NCI-H2171 (cell line): ENCODE measurements around the gene DRC7.
"Not testable (repeated sequence)": the region's sequence is repeated elsewhere in the genome, so short reads cannot be mapped to it uniquely, and the experiment has no call there.

Experiments used
- DNase-seq: peaks from one replicate; lab custom pipeline; 2025; lab: John Stamatoyannopoulos, UW

DRC7 gene

GRCh38 chr16:57761957-57762356, 67.4 kb downstream of the DRC7 start:
- DNase-seq, result no peak

GRCh38 chr16:57762365-57763040, 67.9 kb downstream of the DRC7 start:
- DNase-seq, result no peak

- DNase-seq, result no peak
These were observed 68.8 kb downstream of the DRC7 start for GRCh38 chr16:57763285-57764005.

- no peak for DNase-seq
These were observed 69.4 kb downstream of the DRC7 start for GRCh38 chr16:57764006-57764340.

- DNase-seq, result no peak
These were observed 69.9 kb downstream of the DRC7 start for GRCh38 chr16:57764341-57765159.

- no peak for DNase-seq
These were observed 70.6 kb downstream of the DRC7 start for GRCh38 chr16:57765160-57765728.

- DNase-seq, result no peak
These were observed 72.2 kb downstream of the DRC7 start for GRCh38 chr16:57766714-57767348.

- no peak for DNase-seq
These were observed 75.0 kb downstream of the DRC7 start for GRCh38 chr16:57769541-57770145.

GRCh38 chr16:57770361-57770760, 75.8 kb downstream of the DRC7 start:
- no peak for DNase-seq

- DNase-seq, result no peak
These were observed 76.7 kb downstream of the DRC7 start for GRCh38 chr16:57771141-57771785.

- DNase-seq, result no peak
These were observed 78.4 kb downstream of the DRC7 start for GRCh38 chr16:57773019-57773418.

GRCh38 chr16:57773655-57774295, 79.2 kb downstream of the DRC7 start:
- DNase-seq, result no peak

GRCh38 chr16:57774705-57775285, 80.2 kb downstream of the DRC7 start:
- no peak for DNase-seq

- DNase-seq, result no peak
These were observed 81.3 kb downstream of the DRC7 start for GRCh38 chr16:57775661-57776469.

- DNase-seq, result no peak
These were observed 84.1 kb downstream of the DRC7 start for GRCh38 chr16:57778658-57779057.

- DNase-seq, result not testable (repeated sequence)
These were observed 85.2 kb downstream of the DRC7 start for GRCh38 chr16:57779836-57780235.

- no peak for DNase-seq
These were observed 86.7 kb downstream of the DRC7 start for GRCh38 chr16:57781349-57781740.
